K562 (cell line): ENCODE measurements around the gene GLI3. TPM values are rescaled to one million over a fixed set of nuclear protein-coding genes. Genes with fewer than 3 reads are reported as not detected.

Experiments used
- ATAC-seq: fragments of 200-7000 bp; cut with Tn5 transposase; 3 replicates; pipeline ENCODE4 v1.9.1; 2020; ENCODE audit warnings: moderate library complexity
- BruUV-seq: library from RNA; stranded (reverse); fragments of 400-500 nt; replicated peaks from 2 replicates; lab custom pipeline; 2021; lab: Mats Ljungman, UMichigan
- CTCF ChIA-PET: fragments of 300-600 bp; formaldehyde crosslinking; extraction: SDS; loops from one replicate; lab custom pipeline; 2021; ENCODE audit warnings: low intra/inter-chr PET ratio; lab: Yijun Ruan, JAX
- POLR2A ChIA-PET: fragments of 300-600, 350-650 bp; sonication (Branson Sonifier 250); formaldehyde crosslinking; extraction: SDS; loops from one replicate; lab custom pipeline; 2021; ENCODE audit warnings: antibody characterized with exemption, inconsistent platforms; lab: Yijun Ruan, JAX
- DNase-seq, 4 experiments: peaks; one replicate each; pipeline versions ENCODE4 v3.0.0 to v3.0.0-alpha.2; 2011 to 2018; ENCODE audit warnings: low spot score in 3 of 4, mixed read lengths in 3 of 4; ENCODE audit errors: extremely low read depth in 1 of 4
- FAIRE-seq: peaks from 2 replicates; lab custom pipeline; 2011; peaks lifted over from hg19 to GRCh38; lab: Jason Lieb, UNC
- H2AFZ ChIP-seq: 2 replicates; pipeline ENCODE4 v1.6.0; 2011; ENCODE audit warnings: low read depth, low read length, control low read depth, inconsistent platforms
- H3K27ac ChIP-seq: fragments of 200-600 bp; 3 replicates; pipeline ENCODE4 v1.8.0; 2011; ENCODE audit warnings: low read depth, mild to moderate bottlenecking, control low read depth, inconsistent platforms, low read length, moderate library complexity, mixed read lengths; ENCODE audit errors: extremely low read depth
- H3K27me3 ChIP-seq, 2 experiments: fragments of 300-600 bp in 1 of 2; 2 replicates in 1 of 2; 3 replicates in 1 of 2; pipeline versions ENCODE4 v1.6.0 to v1.8.0; 2011; ENCODE audit warnings: inconsistent platforms in 2 of 2, low read length in 2 of 2, mild to moderate bottlenecking in 1 of 2, mixed read lengths in 1 of 2, moderate library complexity in 1 of 2; ENCODE audit not compliant: control insufficient read depth in 2 of 2, insufficient read depth in 2 of 2
- H3K36me3 ChIP-seq: fragments of 300-600 bp; 3 replicates; pipeline ENCODE4 v1.8.0; 2011; ENCODE audit warnings: mild to moderate bottlenecking, low read length, inconsistent platforms; ENCODE audit not compliant: control insufficient read depth, insufficient read depth
- H3K4me1 ChIP-seq, 2 experiments: fragments of 200-600 bp in 1 of 2; replicated peaks in 1 of 2; 2 replicates in 1 of 2; 3 replicates in 1 of 2; pipeline versions ENCODE4 v1.5.1 to v1.8.0; 2011; ENCODE audit warnings: inconsistent platforms in 2 of 2, low read length in 2 of 2, mild to moderate bottlenecking in 1 of 2, mixed read lengths in 1 of 2, moderate library complexity in 1 of 2; ENCODE audit not compliant: control insufficient read depth in 2 of 2, insufficient read depth in 2 of 2
- H3K4me2 ChIP-seq: 2 replicates; pipeline ENCODE4 v1.6.1; 2011; ENCODE audit warnings: low read length, control low read depth, inconsistent platforms, mixed read lengths; ENCODE audit not compliant: insufficient read depth
- H3K4me3 ChIP-seq: fragments of 200-600 bp; sonication (generic), shearing (Covaris generic); 2 replicates; pipeline ENCODE4 v1.5.1; 2016; ENCODE audit warnings: control low read depth, inconsistent platforms
- H3K79me2 ChIP-seq: fragments of 200-600 bp; 3 replicates; pipeline ENCODE4 v1.8.0; 2011; ENCODE audit warnings: low read length, inconsistent platforms; ENCODE audit not compliant: control insufficient read depth, insufficient read depth
- H3K9ac ChIP-seq, 2 experiments: 2 replicates each; pipeline versions ENCODE4 v1.6.0 to v1.6.1; 2011; ENCODE audit warnings: low read depth in 2 of 2, low read length in 2 of 2, control low read depth in 1 of 2, inconsistent platforms in 1 of 2, mild to moderate bottlenecking in 1 of 2, mixed read lengths in 1 of 2; ENCODE audit not compliant: insufficient read depth in 1 of 2
- H3K9me1 ChIP-seq: one replicate; pipeline ENCODE4 v1.6.0; 2011; ENCODE audit warnings: inconsistent platforms, mild to moderate bottlenecking, low read length, moderate library complexity; ENCODE audit not compliant: control insufficient read depth, insufficient read depth
- H3K9me3 ChIP-seq: replicated peaks from 2 replicates; pipeline ENCODE4 v1.5.1; 2011; ENCODE audit warnings: low read depth, low read length, inconsistent platforms; ENCODE audit not compliant: control insufficient read depth, insufficient read depth
- H4K20me1 ChIP-seq: replicated peaks from 2 replicates; pipeline ENCODE4 v1.6.1; 2011; ENCODE audit warnings: low read length, inconsistent platforms, mixed read lengths; ENCODE audit not compliant: control insufficient read depth, insufficient read depth
- ELF4 ChIP-seq: fragments of 450-650 bp; formaldehyde crosslinking; IDR thresholded peaks from 2 replicates; pipeline ENCODE4 v1.4.0; 2022; ENCODE audit warnings: missing genetic modification characterization
- KLF10 ChIP-seq: fragments of 250-450 bp; sonication (Bioruptor Pico); IDR thresholded peaks from 2 replicates; pipeline ENCODE4 v1.6.1; 2021; ENCODE audit warnings: matching md5 sums
- LCOR ChIP-seq: sonication (generic); formaldehyde crosslinking; IDR thresholded peaks from 2 replicates; pipeline ENCODE4 v1.8.0; 2022; ENCODE audit warnings: mild to moderate bottlenecking, missing genetic modification reagents
- MYNN ChIP-seq, 2 experiments: sonication (generic); formaldehyde crosslinking in 1 of 2; IDR thresholded peaks; 2 replicates each; pipeline versions ENCODE4 v1.5.0 to v1.6.1; 2016 to 2020; ENCODE audit warnings: antibody characterized with exemption in 1 of 2, missing genetic modification reagents in 1 of 2
- NCOA6 ChIP-seq: fragments of 450-650 bp; IDR thresholded peaks from 2 replicates; pipeline ENCODE4 v1.6.1; 2017; ENCODE audit warnings: mild to moderate bottlenecking
- POLR2A ChIP-seq: fragments of 450-650 bp; conservative IDR thresholded peaks from 2 replicates; pipeline ENCODE4 v1.6.1; 2016
- PREB ChIP-seq: sonication (generic); formaldehyde crosslinking; IDR thresholded peaks from 2 replicates; pipeline ENCODE4 v1.8.1; 2023; ENCODE audit warnings: mild to moderate bottlenecking, missing genetic modification reagents
- RFX1 ChIP-seq: fragments of 450-650 bp; IDR thresholded peaks from 2 replicates; pipeline ENCODE4 v1.6.1; 2016; ENCODE audit warnings: mild to moderate bottlenecking, moderate library complexity
- TAF9B ChIP-seq: fragments of 450-650 bp; IDR thresholded peaks from 2 replicates; pipeline ENCODE4 v1.6.1; 2018; ENCODE audit warnings: mild to moderate bottlenecking; ENCODE audit not compliant: partially characterized antibody
- THRAP3 ChIP-seq: fragments of 450-650 bp; IDR thresholded peaks from 2 replicates; pipeline ENCODE4 v1.6.1; 2016; ENCODE audit warnings: mild to moderate bottlenecking, inconsistent platforms, borderline replicate concordance
- WGBS: fragments of 100-300 bp; shearing (Covaris generic); methylation state at CpG from one replicate; pipeline ENCODE4 v1.1.6; 2016; ENCODE audit warnings: low coverage, mixed read lengths; ENCODE audit not compliant: insufficient coverage; ENCODE audit errors: missing lambda C conversion rate; 5-methylcytosine and 5-hydroxymethylcytosine counted together
- in situ Hi-C: fragments of 300-500 bp; cut with MboI; formaldehyde crosslinking; loops from 4 replicates; pipeline ENCODE4 v1.15.0; 2018; ENCODE audit warnings: inconsistent platforms, mixed read lengths
- intact Hi-C: fragments of 100-400 bp; cut with micrococcal nuclease; formaldehyde crosslinking; loops from 2 replicates; pipeline ENCODE4 v1.14.2; 2022
- polyA plus RNA-seq, 8 experiments: library from polyadenylated mRNA; depleted of rRNA in 4 of 8; stranded (reverse) in 5 of 8; unstranded in 3 of 8; fragments of >200 nt; fragmentation: Nextera tagmentation in 2 of 8; fragmentation: Illumina TruSeq in 1 of 8; extraction: Ambion mirVana in 2 of 8; extraction: Trizol in 1 of 8; gene quantifications; 2 replicates each; pipeline versions ENCODE4 v1.2.1 to v1.2.3, GENCODE V29; 2011 to 2014; ENCODE audit warnings: inconsistent platforms in 1 of 8, missing spikeins in 1 of 8
- total RNA-seq, 7 experiments: library from RNA; depleted of rRNA in 6 of 7; stranded (reverse); fragments of >200 nt in 6 of 7; fragmentation: Illumina TruSeq in 2 of 7; extraction: Trizol in 2 of 7; gene quantifications; 2 replicates each; pipeline versions ENCODE4 v1.2.1 to v1.2.3, GENCODE V29; 2011 to 2021; ENCODE audit warnings: low replicate concordance in 1 of 7
- TF ChIP-seq, protein P1 (sequence below), 2 experiments: fragments of 450-650 bp; conservative IDR thresholded peaks; 2 replicates each; pipeline ENCODE4 v1.6.1; 2017; ENCODE audit warnings: mild to moderate bottlenecking in 2 of 2, moderate library complexity in 2 of 2
- TF ChIP-seq, protein P2 (sequence below): fragments of 250-450 bp; sonication (Bioruptor Pico); IDR thresholded peaks from 2 replicates; pipeline ENCODE4 v1.4.0; 2020; ENCODE audit warnings: borderline replicate concordance

The GLI3 gene
- total and polyA plus RNA-seq, 9 of the 15 experiments (the other 6 are each of a cell fraction or from before 2014, with no cell fraction given), result 0.01 to 0.18 (median 0.07) TPM; not detected in 6

- FAIRE-seq (no peak), ATAC-seq (no peak), DNase-seq (no peak)
- Histone ChIP-seq H3K36me3 (no peaks in the 10 kb centered on the region), H3K79me2 (no peaks in the 10 kb centered on the region), H3K9me3 (no peaks in the 10 kb centered on the region), H3K9me1 (no peaks in the 10 kb centered on the region), H2AFZ (no peak overlapping the region), H3K4me3 (no peak overlapping the region), H3K4me1 (no peaks in the 10 kb centered on the region), H3K27ac (no peak overlapping the region), H3K9ac (no peak overlapping the region), H3K27me3 (no peaks in the 10 kb centered on the region), H3K4me2 (no peak overlapping the region), H4K20me1 (no peaks in the 10 kb centered on the region)
- TF ChIP-seq NCOA6, result no peak
- TF ChIP-seq TAF9B, result no peak
- TF ChIP-seq, protein P1, sequence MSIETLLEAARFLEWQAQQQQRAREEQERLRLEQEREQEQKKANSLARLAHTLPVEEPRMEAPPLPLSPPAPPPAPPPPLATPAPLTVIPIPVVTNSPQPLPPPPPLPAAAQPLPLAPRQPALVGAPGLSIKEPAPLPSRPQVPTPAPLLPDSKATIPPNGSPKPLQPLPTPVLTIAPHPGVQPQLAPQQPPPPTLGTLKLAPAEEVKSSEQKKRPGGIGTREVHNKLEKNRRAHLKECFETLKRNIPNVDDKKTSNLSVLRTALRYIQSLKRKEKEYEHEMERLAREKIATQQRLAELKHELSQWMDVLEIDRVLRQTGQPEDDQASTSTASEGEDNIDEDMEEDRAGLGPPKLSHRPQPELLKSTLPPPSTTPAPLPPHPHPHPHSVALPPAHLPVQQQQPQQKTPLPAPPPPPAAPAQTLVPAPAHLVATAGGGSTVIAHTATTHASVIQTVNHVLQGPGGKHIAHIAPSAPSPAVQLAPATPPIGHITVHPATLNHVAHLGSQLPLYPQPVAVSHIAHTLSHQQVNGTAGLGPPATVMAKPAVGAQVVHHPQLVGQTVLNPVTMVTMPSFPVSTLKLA (conservative IDR thresholded peaks at IDR 0.05), result no peak
- TF ChIP-seq THRAP3, result no peak
- TF ChIP-seq RFX1, result no peak
- in situ Hi-C loops, result no loop called here
- ChIA-PET POLR2A (no interaction called here), CTCF (no interaction called here)
- intact Hi-C loops, result no loop called here
- 0% methylated on average over 2 of the region's 2 CpGs for WGBS
- no TSS peak for BruUV-seq
Observed at GRCh38 chr7:42283553-42283952, 46.5 kb upstream of the GLI3 start.

DNA sequence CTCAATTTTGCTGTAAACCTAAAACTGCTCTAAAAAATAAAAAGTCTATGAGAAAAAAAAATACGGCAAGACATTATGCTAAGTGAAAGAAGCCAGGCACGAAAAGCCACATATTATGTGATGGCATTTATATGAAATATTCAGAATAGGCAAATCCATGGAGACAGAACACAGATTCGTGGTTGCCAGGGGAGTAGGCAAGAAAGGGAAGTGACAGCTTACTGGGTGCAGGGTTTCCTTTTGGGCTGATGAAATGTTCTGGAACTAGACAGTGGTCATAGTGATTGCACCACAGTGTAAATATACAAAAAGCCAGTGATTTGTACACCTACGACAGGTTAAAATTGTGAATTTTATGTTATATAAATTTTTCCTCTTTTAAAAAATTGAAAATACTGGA lies 41.3 kb upstream of the GLI3 start:
- Histone ChIP-seq H3K9me1 (no peaks in the 10 kb centered on the region), H3K36me3 (no peaks in the 10 kb centered on the region), H4K20me1 (no peaks in the 10 kb centered on the region), H3K79me2 (no peaks in the 10 kb centered on the region), H3K27ac (no peak overlapping the region), H3K9ac (no peak overlapping the region), H3K9me3 (no peaks in the 10 kb centered on the region), H2AFZ (no peak overlapping the region), H3K4me1 (no peaks in the 10 kb centered on the region), H3K4me2 (no peak overlapping the region), H3K4me3 (no peak overlapping the region), H3K27me3 (no peaks in the 10 kb centered on the region)
- in situ Hi-C loops (no loop called here), intact Hi-C loops (no loop called here)
- WGBS, result 0% methylated on average over 4 of the region's 4 CpGs
- BruUV-seq, result no TSS peak
- no peak for FAIRE-seq
- no peak for DNase-seq
- ChIA-PET CTCF (no interaction called here), POLR2A (no interaction called here)
- ATAC-seq, result no peak
- TF ChIP-seq MYNN (IDR thresholded peaks at IDR 0.05), result no peak
- no peak for TF ChIP-seq MYNN (CRISPR knock-in tag; IDR thresholded peaks at IDR 0.05)
- no peak for TF ChIP-seq POLR2A
- no peak for TF ChIP-seq LCOR (CRISPR knock-in tag)
- TF ChIP-seq, protein P2, sequence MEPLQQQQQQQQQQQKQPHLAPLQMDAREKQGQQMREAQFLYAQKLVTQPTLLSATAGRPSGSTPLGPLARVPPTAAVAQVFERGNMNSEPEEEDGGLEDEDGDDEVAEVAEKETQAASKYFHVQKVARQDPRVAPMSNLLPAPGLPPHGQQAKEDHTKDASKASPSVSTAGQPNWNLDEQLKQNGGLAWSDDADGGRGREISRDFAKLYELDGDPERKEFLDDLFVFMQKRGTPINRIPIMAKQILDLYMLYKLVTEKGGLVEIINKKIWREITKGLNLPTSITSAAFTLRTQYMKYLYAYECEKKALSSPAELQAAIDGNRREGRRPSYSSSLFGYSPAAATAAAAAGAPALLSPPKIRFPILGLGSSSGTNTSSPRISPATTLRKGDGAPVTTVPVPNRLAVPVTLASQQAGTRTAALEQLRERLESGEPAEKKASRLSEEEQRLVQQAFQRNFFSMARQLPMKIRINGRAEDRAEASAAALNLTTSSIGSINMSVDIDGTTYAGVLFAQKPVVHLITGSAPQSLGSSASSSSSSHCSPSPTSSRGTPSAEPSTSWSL (CRISPR knock-in tag), result no peak
- no peak for TF ChIP-seq KLF10 (CRISPR knock-in tag)
- TF ChIP-seq PREB (CRISPR knock-in tag), result no peak
- no peak for TF ChIP-seq ELF4 (CRISPR knock-in tag)
